Renal pelvis (tissue), 12 donors: ENCODE measurements around the gene RNF180. TPM values are rescaled to one million over a fixed set of nuclear protein-coding genes. Genes with fewer than 3 reads are reported as not detected.

Source experiments
- DNase-seq: peaks from one replicate; pipeline ENCODE4 v3.0.0-alpha.2; 2013
- long read RNA-seq, 16 experiments: transcript quantifications; one replicate each; lab custom pipeline, GENCODE V29; 2026
- polyA plus RNA-seq, 3 donors: library from polyadenylated mRNA; unstranded; fragments of 120-200 nt; gene quantifications; one replicate each; pipeline ENCODE4 v1.2.1, GENCODE V29; 2013; ENCODE audit not compliant: insufficient read length in 3 of 3

The RNF180 gene
- polyA plus RNA-seq, result 10 to 100 TPM in 1 of 3 donors, 1 to 10 TPM in 2; 9.0 to 10.3 (median 9.7) TPM
- long read RNA-seq, donor 1, full-length matches to known transcripts, result 1 of 6 reads
- long read RNA-seq, donor 1, partial matches to known transcripts, result 5 of 6 reads
- long read RNA-seq, donor 1, other reads (novel, unspliced or antisense), result 0 of 6 reads
- long read RNA-seq, donor 2, full-length matches to known transcripts, result 4 of 4 reads
- long read RNA-seq, donor 2, partial matches to known transcripts, result 0 of 4 reads
- long read RNA-seq, donor 2, other reads (novel, unspliced or antisense), result 0 of 4 reads
- long read RNA-seq, donor 3, result 0 reads
- long read RNA-seq, donor 4, full-length matches to known transcripts, result 4 of 4 reads
- long read RNA-seq, donor 4, partial matches to known transcripts, result 0 of 4 reads
- long read RNA-seq, donor 4, other reads (novel, unspliced or antisense), result 0 of 4 reads
- long read RNA-seq, donor 5, result 0 reads
- long read RNA-seq, donor 6, full-length matches to known transcripts, result 1 of 1 reads
- long read RNA-seq, donor 6, partial matches to known transcripts, result 0 of 1 reads
- long read RNA-seq, donor 6, other reads (novel, unspliced or antisense), result 0 of 1 reads
- long read RNA-seq, donor 7, result 0 reads
- long read RNA-seq, donor 8, result 0 reads
- long read RNA-seq, donor 9, full-length matches to known transcripts, result 2 of 2 reads
- long read RNA-seq, donor 9, partial matches to known transcripts, result 0 of 2 reads
- long read RNA-seq, donor 9, other reads (novel, unspliced or antisense), result 0 of 2 reads
- long read RNA-seq, donor 10, result 0 reads
- long read RNA-seq, donor 11, full-length matches to known transcripts, result 1 of 1 reads
- long read RNA-seq, donor 11, partial matches to known transcripts, result 0 of 1 reads
- long read RNA-seq, donor 11, other reads (novel, unspliced or antisense), result 0 of 1 reads
- long read RNA-seq, donor 12, full-length matches to known transcripts, result 4 of 4 reads
- long read RNA-seq, donor 12, partial matches to known transcripts, result 0 of 4 reads
- long read RNA-seq, donor 12, other reads (novel, unspliced or antisense), result 0 of 4 reads
- long read RNA-seq, donor 13, result 0 reads
- long read RNA-seq, donor 14, full-length matches to known transcripts, result 1 of 7 reads
- long read RNA-seq, donor 14, partial matches to known transcripts, result 6 of 7 reads
- long read RNA-seq, donor 14, other reads (novel, unspliced or antisense), result 0 of 7 reads
- long read RNA-seq, donor 15, full-length matches to known transcripts, result 1 of 1 reads
- long read RNA-seq, donor 15, partial matches to known transcripts, result 0 of 1 reads
- long read RNA-seq, donor 15, other reads (novel, unspliced or antisense), result 0 of 1 reads
- long read RNA-seq, donor 16, full-length matches to known transcripts, result 2 of 2 reads
- long read RNA-seq, donor 16, partial matches to known transcripts, result 0 of 2 reads
- long read RNA-seq, donor 16, other reads (novel, unspliced or antisense), result 0 of 2 reads

DNA sequence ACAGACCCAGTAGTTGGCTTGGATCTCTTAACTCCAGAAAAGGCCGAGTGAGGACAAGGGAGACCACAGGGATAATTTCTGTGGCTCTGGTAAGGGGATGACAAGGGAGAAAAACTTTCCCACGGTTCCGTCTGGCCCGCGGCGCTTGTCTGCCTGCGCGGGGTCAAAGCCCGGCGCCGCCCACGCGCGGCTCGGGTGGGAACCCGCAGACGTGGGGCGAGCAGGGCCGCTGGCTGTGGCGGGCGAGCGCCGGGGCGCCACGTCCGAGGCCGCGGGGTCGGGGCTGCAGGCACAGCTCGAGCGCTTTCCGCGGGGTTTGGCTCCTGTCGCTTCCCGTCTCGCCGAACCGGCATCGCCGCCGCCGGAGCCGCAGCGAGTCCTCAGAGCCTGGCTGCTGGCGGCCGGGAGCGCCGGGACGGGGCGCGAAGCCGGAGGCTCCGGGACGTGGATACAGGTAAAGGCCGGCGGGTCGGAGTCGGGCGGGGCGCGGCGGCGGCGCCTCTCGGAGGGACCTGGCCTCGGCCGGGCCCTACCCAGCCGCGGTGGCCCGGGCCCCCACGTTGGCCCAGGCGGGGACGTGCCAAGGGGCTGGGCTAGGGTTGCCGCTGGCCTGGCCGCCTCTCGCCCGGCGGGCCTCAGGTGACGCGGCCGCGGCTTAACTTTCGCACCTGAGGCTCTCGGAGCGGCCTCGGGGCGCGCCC, at the start of gene RNF180:
RNF180 (plus strand) TSS at position 344 of the 701 bp plus-strand sequence. CDS start 34,965 bp downstream, outside the sequence.
- peak; percentile 48 for DNase-seq

GRCh38 chr5:64125521-64125920, 40.1 kb upstream of the RNF180 start:
- DNase-seq, result no peak

DNA sequence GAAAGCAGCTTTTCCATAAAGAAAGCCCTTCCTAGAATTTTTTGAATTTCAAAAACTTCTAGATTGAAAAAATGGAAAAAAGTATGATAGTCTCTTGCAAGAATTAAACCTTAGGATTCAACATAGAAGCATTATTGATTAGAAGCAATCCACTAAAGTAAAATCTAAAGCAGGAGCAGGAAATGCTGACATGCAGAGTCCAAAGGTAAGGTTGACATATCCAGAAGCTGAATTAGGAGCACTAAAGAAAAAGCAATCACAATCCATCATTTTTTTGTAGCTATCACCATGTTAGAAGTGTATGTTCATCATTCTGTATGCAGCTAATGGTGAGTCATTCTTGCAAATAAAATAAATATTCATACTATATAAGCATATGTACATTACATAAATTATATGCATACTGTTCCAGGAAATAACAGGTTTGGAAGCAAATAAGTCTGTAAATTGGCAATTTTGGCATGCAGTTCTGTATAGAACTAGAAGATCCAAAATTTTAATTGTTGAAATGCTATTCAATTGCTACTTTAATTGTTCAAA, 39.4 kb upstream of the RNF180 start:
- no peak for DNase-seq

DNA sequence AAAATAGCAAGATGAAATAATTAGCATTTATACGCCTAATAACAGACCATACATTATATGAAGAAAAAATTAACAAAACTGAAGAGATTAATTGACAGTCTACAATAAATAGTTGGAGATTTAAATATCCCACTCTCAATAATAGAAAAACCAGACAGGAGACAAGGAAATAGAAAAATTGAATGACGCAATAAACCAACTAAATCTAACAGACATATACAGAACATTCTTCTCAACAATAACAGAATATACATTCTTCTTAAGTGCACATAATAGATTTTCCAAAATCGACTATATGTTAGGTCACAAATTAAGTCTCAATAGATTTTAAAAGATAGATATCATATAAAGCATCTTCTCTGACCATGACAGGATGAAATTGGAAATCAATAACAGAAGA, 25.6 kb upstream of the RNF180 start:
- DNase-seq, result no peak

DNA sequence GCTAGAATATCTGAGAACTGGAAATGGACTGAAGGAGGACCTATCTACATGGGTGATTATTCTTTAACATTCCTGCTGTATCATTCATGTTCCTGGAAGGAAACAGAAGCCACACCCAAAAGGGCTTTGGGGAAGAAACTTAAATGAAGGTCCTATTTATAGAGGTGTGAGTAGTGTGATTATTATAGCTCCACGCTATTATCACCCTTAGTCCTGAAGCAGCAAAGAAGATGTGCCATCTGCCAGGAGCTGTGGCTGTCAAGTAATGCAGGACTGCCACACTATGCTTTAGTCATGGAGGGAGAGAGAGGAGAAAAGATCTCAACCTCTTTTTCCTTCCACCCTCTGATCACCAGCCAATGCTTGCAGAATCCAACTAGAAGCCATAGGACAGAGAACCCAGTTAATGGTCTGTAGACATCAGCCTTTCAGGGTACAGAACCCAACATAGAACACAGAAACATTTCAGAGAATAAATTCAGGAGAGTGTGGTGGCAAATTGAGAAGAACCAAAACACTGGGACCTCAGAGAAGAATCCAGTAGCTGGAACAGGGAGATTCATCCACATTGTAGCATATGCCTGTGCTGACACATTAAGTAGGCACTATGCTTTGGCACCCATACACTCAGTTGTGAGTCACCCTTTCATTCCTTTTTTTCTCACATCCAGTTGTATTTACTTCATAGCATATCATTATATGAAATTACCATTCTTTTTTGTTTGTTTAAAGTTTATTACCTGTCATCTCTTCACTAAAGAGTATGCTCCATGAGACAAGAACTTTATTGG, 21.0 kb upstream of the RNF180 start:
- no peak for DNase-seq

- no peak for DNase-seq
Observed at GRCh38 chr5:64145216-64145895, 20.3 kb upstream of the RNF180 start.

DNA sequence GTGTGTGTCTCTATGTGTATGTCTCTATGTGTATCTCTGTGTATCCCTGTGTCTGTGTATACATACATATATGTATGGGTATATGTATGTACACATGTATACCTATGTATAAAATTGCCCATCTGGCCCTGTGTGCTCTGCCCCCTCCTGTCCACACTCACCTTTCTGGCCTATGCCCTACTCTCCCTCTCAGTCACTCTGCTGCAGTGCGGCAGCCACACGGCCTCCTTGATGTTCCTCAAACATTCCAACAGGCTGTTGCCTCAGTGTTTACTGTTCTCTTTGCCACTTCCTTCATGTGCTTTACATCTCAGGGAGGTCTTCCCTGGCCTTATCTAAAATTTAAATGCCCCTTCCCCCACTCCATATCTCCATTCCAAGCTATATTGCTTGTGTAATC, 18.3 kb upstream of the RNF180 start:
- no peak for DNase-seq

GRCh38 chr5:64147849-64148441, 17.7 kb upstream of the RNF180 start:
- DNase-seq, result peak; percentile 31

- DNase-seq, result no peak
Observed at GRCh38 chr5:64149268-64149667, 16.4 kb upstream of the RNF180 start.

GRCh38 chr5:64149857-64150521, 15.7 kb upstream of the RNF180 start:
- DNase-seq, result no peak

- DNase-seq, result no peak
Observed at GRCh38 chr5:64156261-64156660, 9.4 kb upstream of the RNF180 start.

GRCh38 chr5:64158827-64159226, 6.8 kb upstream of the RNF180 start:
- no peak for DNase-seq

GRCh38 chr5:64160201-64160600, 5.4 kb upstream of the RNF180 start:
- no peak for DNase-seq

DNA sequence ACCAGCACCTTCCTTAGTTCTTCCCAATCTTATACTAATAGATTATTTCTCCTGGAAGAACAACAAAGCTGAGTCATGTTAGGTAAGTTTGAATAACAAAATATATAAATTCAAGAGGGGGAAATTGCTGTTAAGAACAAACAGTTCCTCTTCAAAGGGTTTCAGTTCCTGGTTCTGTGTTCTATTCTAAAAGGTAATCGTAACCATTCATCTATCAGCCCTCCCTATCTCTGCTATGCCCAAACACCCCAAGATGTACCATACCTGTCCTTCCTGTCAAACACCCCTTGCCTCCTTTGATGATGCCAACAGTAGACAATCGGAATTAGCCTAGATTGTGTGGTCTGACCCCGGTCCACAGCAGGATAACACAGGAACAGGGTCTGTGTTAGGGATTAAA, 4.2 kb upstream of the RNF180 start:
- no peak for DNase-seq

DNA sequence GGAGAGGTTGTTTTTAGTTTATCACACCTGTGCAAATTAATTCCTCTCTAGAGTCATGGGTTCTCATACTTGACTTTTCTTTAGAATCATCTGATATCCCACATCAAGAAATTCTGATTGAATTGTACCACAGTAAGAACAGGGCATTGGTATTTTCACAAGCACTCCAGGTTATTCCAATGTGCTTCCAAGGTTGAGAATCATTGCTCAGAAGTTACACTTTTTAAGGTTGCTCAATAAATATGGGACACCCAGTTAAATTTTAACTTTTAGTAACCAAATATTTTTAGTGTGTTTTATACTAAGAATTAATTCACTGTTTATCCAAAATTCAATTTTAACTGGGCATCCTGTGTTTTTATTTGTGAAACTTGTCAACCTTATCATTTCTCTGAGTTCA, 2.5 kb upstream of the RNF180 start:
- no peak for DNase-seq

DNA sequence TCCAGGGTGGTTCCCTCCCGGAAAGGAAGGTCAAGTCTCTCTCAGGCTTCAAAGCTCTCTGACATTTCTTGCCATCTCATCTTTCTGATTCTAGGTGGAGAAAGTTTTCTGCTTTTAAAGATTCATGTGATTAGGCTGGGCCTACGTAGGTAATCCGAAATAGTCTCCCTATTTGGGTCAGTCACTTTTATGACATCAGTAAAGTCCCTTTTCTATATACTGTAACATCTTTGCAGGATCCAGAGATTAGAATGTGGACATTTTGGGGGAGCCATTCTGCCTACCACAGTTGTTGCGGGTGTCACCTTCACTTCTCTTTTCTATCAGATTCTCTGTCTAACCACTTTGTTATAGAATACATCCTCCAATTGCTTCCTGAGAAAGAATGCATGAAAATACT, 1.9 kb upstream of the RNF180 start:
- no peak for DNase-seq

- DNase-seq, result no peak
Observed at GRCh38 chr5:64164166-64164565, 1.5 kb upstream of the RNF180 start.

DNA sequence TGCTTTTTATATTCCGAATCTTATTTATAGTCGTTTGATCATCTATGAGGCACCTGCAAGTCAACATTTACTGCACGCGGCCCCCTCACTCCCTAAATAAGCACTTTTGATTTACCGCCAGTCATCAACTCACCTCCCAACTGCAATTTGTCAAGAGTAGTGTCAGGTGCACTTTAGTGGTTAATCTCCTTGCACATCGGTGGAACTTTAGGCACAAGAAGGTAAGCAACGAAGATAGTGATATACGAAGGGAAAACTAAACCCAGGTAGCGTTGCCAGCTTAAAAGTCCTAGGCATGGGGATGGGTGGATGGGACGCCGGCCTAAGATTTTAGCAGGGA, 513 bp upstream of the RNF180 start:
- peak; percentile 36 for DNase-seq
